ENCODE data around the gene LRFN5. TPM values are rescaled to one million over a fixed set of nuclear protein-coding genes. Genes with fewer than 3 reads are reported as not detected.
"Not testable (repeated sequence)": the region's sequence is repeated elsewhere in the genome, so short reads cannot be mapped to it uniquely, and the experiment has no call there.

LRFN5 gene
- polyA plus RNA-seq, 1 of the 3 experiments (the other 2 are of a cell fraction) = not detected

- DNase-seq; H3K9ac ChIP-seq; H4K20me1 ChIP-seq (ENCODE audit: insufficient read depth); H3K9me2 ChIP-seq; H3K9me3 ChIP-seq; H3K4me3 ChIP-seq (ENCODE audit: low read depth in 2 of 2, low read length in 1 of 2); POLR2A ChIA-PET; H3K27ac ChIP-seq (ENCODE audit: low read depth in 2 of 2, low read length in 1 of 2); H2AFZ ChIP-seq (ENCODE audit: low read depth); H3K27me3 ChIP-seq (ENCODE audit: insufficient read depth); H3F3A ChIP-seq (replicated peaks; ENCODE audit: insufficient read depth); H3K4me2 ChIP-seq; H3K79me2 ChIP-seq (ENCODE audit: insufficient read depth); H3K4me1 ChIP-seq (ENCODE audit: control insufficient read depth in 1 of 2, insufficient read depth in 2 of 2, low read depth in 1 of 2, low read length in 1 of 2); H3K36me3 ChIP-seq (replicated peaks in 1 of 2; ENCODE audit: control insufficient read depth in 1 of 2, insufficient read depth in 2 of 2, low read length in 1 of 2): not testable (repeated sequence)
- CTCF ChIA-PET = interaction anchor here (0.6 to 1.5 kb wide), 7 partner anchors 9 to 1182 kb away, joined by 3 to 9 read pairs (median 3); no protein-coding TSS in a partner anchor
- 49% methylated on average over 6 of the region's 6 CpGs for whole genome bisulfite sequencing (ENCODE audit: low lambda C conversion rate)
These were observed 6.8 kb upstream of the LRFN5 start for GRCh38 chr14:41599805-41600385.

GRCh38 chr14:41604721-41605531, 1.8 kb upstream of the LRFN5 start:
- H4K20me1 ChIP-seq (ENCODE audit: insufficient read depth) = no peaks in the 10 kb centered on the region
- ChIA-PET CTCF (interaction anchor here (1.4 kb wide), 1 partner anchor 16 kb away, joined by 3 read pairs; no protein-coding TSS in a partner anchor), POLR2A (no interaction called here)
- H3K4me2 ChIP-seq = no peak overlapping the region
- H3K36me3 ChIP-seq (replicated peaks in 1 of 2; ENCODE audit: control insufficient read depth in 1 of 2, insufficient read depth in 2 of 2, low read length in 1 of 2) = no peaks in the 10 kb centered on the region
- TF ChIP-seq EZH2phosphoT487 (IDR thresholded peaks at IDR 0.05; ENCODE audit: borderline replicate concordance, low read depth) (no peak), NRF1 (IDR thresholded peaks at IDR 0.05; ENCODE audit: low read depth, low read length) (no peak), RCOR1 (IDR thresholded peaks at IDR 0.05; ENCODE audit: low read length) (no peak), USF2 (IDR thresholded peaks at IDR 0.05; ENCODE audit: borderline replicate concordance, low read depth, low read length) (no peak), SIN3A (IDR thresholded peaks at IDR 0.05; ENCODE audit: borderline replicate concordance, low read depth, low read length) (no peak), GABPA (IDR thresholded peaks at IDR 0.05; ENCODE audit: low read depth) (no peak), MEF2A (IDR thresholded peaks at IDR 0.05; ENCODE audit: borderline replicate concordance, low read depth) (no peak), NFIC (IDR thresholded peaks at IDR 0.05; ENCODE audit: borderline replicate concordance) (no peak), CHD2 (IDR thresholded peaks at IDR 0.05; ENCODE audit: low read length, partially characterized antibody) (no peak), TCF12 (IDR thresholded peaks at IDR 0.05) (no peak), REST (IDR thresholded peaks at IDR 0.05; ENCODE audit: low read depth, low read length) (no peak)
- H3K9ac ChIP-seq = no peak overlapping the region
- H3K4me3 ChIP-seq (ENCODE audit: low read depth in 2 of 2, low read length in 1 of 2) = no peak overlapping the region
- H3K79me2 ChIP-seq (ENCODE audit: insufficient read depth) = no peaks in the 10 kb centered on the region
- no peaks in the 10 kb centered on the region for H3K9me3 ChIP-seq
- H3F3A ChIP-seq (replicated peaks; ENCODE audit: insufficient read depth) = no peaks in the 10 kb centered on the region
- H2AFZ ChIP-seq (ENCODE audit: low read depth) = no peak overlapping the region
- no peaks in the 10 kb centered on the region for H3K9me2 ChIP-seq
- H3K27ac ChIP-seq (ENCODE audit: low read depth in 2 of 2, low read length in 1 of 2) = no peak overlapping the region
- 25% methylated on average over 11 of the region's 29 CpGs for WGBS (ENCODE audit: low lambda C conversion rate)
- H3K4me1 ChIP-seq (ENCODE audit: control insufficient read depth in 1 of 2, insufficient read depth in 2 of 2, low read depth in 1 of 2, low read length in 1 of 2) = no peaks in the 10 kb centered on the region; a peak in 1 of 4 replicates
- no peak for DNase-seq
- H3K27me3 ChIP-seq (ENCODE audit: insufficient read depth) = peaks cover 37% of the 10 kb centered on the region

All from SK-N-SH (cell line).